ENCODE data around the gene PMIS2.

Gene PMIS2

DNA sequence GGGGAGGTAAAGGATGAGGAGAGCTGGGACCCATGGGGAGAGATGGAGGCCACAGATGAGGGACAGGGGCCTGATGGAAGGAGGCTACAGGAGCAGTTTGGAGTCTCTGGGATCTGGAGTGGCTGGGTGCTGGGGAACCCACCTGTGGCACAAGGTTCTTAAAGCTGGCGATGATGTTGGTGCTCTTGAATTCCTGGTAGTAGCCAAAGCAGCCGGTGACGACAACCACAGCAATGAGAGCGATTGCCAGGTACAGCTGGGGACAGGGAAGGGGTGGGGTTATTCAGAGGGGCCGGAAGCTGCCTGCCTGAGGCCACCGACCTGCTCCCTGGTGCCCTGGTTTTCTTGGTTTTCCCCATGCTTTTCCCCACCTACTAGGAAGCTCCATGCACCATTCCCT lies 25.3 kb upstream of the PMIS2 start:
- DNase-seq (ENCODE audit: low read depth): no peak
- TF ChIP-seq CTCF (conservative IDR thresholded peaks at IDR 0.05; ENCODE audit: control insufficient read depth, insufficient read depth, low read depth, low read length): no peak
- no peak overlapping the region for H3K4me3 ChIP-seq (ENCODE audit: control insufficient read depth, low read depth, low read length)

DNA sequence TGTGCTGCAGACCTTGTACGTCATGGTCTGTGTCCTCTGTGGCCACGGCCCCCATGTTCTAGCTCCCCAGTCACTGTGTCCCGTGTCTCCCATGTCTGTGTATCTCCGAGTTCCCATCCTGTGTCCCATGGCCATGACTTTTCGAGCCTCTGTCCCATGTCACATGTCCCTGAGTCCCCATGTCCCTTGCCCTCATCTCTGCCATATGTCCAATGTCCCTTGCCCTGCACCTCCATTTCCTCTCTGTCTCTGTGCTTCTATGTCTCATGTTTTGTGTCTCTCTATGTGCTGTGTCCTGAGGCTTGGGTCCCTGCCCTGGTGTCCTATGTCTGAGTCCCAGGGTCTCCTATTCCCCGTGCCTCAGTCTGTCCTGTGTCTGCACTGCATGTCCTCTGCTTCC lies 24.5 kb upstream of the PMIS2 start:
- no peak for TF ChIP-seq CTCF (conservative IDR thresholded peaks at IDR 0.05; ENCODE audit: control insufficient read depth, insufficient read depth, low read depth, low read length)
- H3K4me3 ChIP-seq (ENCODE audit: control insufficient read depth, low read depth, low read length): no peak overlapping the region
- no peak for DNase-seq (ENCODE audit: low read depth)

- DNase-seq (ENCODE audit: low read depth): no peak
- no peak for TF ChIP-seq CTCF (conservative IDR thresholded peaks at IDR 0.05; ENCODE audit: control insufficient read depth, insufficient read depth, low read depth, low read length)
- H3K4me3 ChIP-seq (ENCODE audit: control insufficient read depth, low read depth, low read length): no peak overlapping the region
Observed at GRCh38 chr19:35562336-35562735, 23.6 kb upstream of the PMIS2 start.

GRCh38 chr19:35562776-35563175 lies 23.2 kb upstream of the PMIS2 start:
- TF ChIP-seq CTCF (conservative IDR thresholded peaks at IDR 0.05; ENCODE audit: control insufficient read depth, insufficient read depth, low read depth, low read length): no peak
- no peak for DNase-seq (ENCODE audit: low read depth)
- no peak overlapping the region for H3K4me3 ChIP-seq (ENCODE audit: control insufficient read depth, low read depth, low read length)

- TF ChIP-seq CTCF (conservative IDR thresholded peaks at IDR 0.05; ENCODE audit: control insufficient read depth, insufficient read depth, low read depth, low read length): no peak
- no peak for DNase-seq (ENCODE audit: low read depth)
- no peak within 1 kb of the TSS for H3K4me3 ChIP-seq (ENCODE audit: control insufficient read depth, low read depth, low read length)
Observed at GRCh38 chr19:35563207-35563829, 22.7 kb upstream of the PMIS2 start, which contains the start of gene ATP4A. ATP4A (minus strand) TSS chr19:35563658; CDS start chr19:35563629, 29 bp downstream.

DNA sequence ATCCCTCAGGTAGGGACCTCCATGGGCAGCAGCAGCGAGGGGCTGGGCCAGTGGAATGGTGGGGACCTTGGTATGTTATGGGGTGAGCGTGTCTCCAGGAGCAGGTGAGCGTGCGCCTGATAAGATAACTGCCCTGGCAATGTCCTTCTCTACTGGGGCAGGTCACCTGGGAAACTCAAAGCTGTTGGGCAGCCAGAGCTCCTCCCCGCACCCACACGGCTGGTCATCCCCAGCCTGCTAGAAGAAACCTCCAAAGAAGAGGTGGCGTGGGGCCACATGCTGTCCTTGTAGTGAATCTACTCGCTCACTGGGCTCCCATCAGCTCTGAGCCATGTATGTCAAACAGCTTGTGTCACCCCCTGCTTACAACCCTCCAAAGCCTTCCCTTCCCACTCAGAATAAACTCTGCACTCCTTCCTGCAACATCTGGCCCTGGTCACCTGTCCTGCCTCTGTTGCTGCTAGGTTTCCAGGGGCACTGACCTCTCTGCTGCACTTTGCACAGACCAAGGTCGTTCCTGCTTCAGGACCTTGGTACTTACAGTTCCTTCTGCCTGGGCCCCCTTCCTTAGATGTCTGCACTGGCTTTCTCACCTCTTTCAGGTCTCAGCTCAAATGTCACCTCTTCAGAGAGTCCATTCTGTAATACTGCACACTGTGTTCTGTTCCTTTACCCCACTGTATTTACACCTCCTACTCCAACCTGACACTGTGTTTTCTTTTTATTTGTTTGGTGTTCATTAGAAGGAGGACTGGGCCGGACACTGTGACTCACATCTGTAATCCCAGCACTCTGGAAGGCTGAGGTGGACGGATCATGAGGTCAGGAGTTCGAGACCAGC lies 20.7 kb upstream of the PMIS2 start:
- DNase-seq (ENCODE audit: low read depth): no peak
- TF ChIP-seq CTCF (conservative IDR thresholded peaks at IDR 0.05; ENCODE audit: control insufficient read depth, insufficient read depth, low read depth, low read length): no peak
- no peak overlapping the region for H3K4me3 ChIP-seq (ENCODE audit: control insufficient read depth, low read depth, low read length)

Data from fibroblast of mammary gland (primary cell).